Measurements from ENCODE around the gene ARHGDIA. TPM values are rescaled to one million over a fixed set of nuclear protein-coding genes. Genes with fewer than 3 reads are reported as not detected.
A peak's percentile ranks its signal among the peaks of the same experiment; 100 is the strongest.

ARHGDIA gene
- total RNA-seq, 2 donors from 2014 or later, result 384 to 814 TPM

DNA sequence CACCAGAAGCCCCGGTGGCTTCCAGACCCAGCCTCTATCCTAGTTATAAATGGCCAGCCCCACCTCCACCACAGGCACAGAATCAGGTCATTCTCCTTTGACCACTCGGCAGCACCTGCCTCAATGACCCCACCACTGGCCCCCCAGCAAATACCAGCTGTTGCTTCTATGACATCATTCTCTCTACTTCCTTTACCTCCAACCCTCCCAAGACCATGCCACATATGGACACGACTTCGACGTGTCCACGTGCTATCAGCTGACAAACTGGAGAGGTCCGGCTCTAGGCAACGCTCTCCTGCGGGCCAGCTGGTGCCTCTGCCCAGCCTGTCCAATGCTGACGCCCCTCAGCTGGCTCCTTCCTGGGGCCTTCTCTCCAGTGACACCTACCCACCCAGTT lies 14.3 kb upstream of the ARHGDIA start:
- peak overlapping the region; percentile 69 for H3K27ac Mint-ChIP-seq
- H3K9me3 Mint-ChIP-seq, result no peaks in the 10 kb centered on the region
- peaks cover 12% of the 10 kb centered on the region for H3K4me1 Mint-ChIP-seq
- ATAC-seq (replicated peaks), result no peak
- peaks cover 98% of the 10 kb centered on the region for H3K36me3 Mint-ChIP-seq (ENCODE audit: low read depth)
- no peaks in the 10 kb centered on the region for H3K27me3 Mint-ChIP-seq
- H3K4me3 Mint-ChIP-seq, result no peak overlapping the region

DNA sequence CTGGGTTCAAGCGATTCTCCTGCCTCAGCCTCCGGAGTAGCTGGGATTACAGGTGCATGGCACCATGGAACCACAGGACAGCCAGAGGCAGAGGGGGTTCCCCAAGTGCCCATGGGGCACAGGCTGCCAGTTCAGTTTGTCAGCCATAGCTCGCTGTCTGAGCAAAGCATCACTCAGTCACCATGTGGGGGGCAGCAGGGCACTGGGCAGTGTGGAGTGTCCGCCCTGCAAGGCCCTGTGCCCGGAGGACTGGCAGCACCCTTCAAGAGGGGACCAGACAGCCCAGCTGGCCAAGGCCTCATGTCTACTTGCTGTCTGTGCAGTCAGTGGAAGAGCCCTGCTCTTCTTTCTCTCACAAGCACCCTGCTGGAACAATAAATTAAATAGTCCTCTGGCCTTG lies 13.8 kb upstream of the ARHGDIA start:
- no peak for ATAC-seq (replicated peaks)
- Mint-ChIP-seq H3K9me3 (no peaks in the 10 kb centered on the region), H3K27me3 (no peaks in the 10 kb centered on the region), H3K4me1 (peaks cover 12% of the 10 kb centered on the region), H3K4me3 (no peak overlapping the region), H3K36me3 (ENCODE audit: low read depth) (peaks cover 98% of the 10 kb centered on the region), H3K27ac (no peak overlapping the region)

DNA sequence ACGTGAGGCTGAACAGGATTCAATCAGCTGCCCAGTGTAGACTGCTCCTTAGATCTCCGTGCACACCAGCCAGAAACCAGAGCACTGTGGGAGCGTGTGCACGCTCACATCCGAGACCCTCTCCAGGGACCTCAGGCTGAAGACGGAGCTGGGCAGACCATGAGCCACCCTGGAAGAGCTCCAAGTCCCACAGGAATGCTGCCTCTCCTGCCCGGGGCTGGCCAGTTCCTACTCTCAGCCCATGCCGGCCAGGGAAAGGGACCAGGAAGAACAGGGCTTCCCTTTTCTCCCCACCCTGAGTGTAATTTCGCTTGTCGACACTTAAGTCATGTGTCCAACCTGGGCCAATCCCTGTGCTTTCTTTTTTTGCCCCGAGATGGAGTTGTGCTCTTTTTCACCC lies 13.4 kb upstream of the ARHGDIA start:
- H3K27ac Mint-ChIP-seq, result no peak overlapping the region
- H3K36me3 Mint-ChIP-seq (ENCODE audit: low read depth), result peaks cover 98% of the 10 kb centered on the region
- H3K9me3 Mint-ChIP-seq, result no peaks in the 10 kb centered on the region
- peaks cover 12% of the 10 kb centered on the region for H3K4me1 Mint-ChIP-seq
- no peak for ATAC-seq (replicated peaks)
- no peaks in the 10 kb centered on the region for H3K27me3 Mint-ChIP-seq
- H3K4me3 Mint-ChIP-seq, result no peak overlapping the region

DNA sequence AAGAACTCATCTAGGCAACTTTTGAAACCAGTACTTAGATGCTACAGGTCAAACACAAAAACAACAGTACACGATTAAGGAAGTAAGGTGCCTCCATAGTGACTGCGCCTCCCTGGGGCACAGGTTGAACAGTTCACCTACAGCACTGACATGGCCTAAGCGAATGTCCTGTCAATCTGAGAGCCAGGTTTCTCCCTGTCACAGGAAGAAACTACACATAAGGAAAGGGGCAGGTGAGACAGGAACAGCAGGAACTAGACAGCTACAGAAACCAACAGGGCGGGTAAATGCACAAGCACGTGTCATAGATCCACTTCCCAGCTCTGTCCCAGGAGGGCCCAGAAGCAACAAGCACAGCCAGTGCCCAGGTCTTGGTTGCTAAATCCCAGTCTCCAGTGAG lies 8.0 kb upstream of the ARHGDIA start:
- H3K27me3 Mint-ChIP-seq, result no peaks in the 10 kb centered on the region
- ATAC-seq (replicated peaks), result no peak
- H3K4me1 Mint-ChIP-seq, result no peaks in the 10 kb centered on the region
- H3K27ac Mint-ChIP-seq, result no peak overlapping the region
- H3K4me3 Mint-ChIP-seq, result no peak overlapping the region
- H3K9me3 Mint-ChIP-seq, result no peaks in the 10 kb centered on the region
- H3K36me3 Mint-ChIP-seq (ENCODE audit: low read depth), result peaks cover 67% of the 10 kb centered on the region

DNA sequence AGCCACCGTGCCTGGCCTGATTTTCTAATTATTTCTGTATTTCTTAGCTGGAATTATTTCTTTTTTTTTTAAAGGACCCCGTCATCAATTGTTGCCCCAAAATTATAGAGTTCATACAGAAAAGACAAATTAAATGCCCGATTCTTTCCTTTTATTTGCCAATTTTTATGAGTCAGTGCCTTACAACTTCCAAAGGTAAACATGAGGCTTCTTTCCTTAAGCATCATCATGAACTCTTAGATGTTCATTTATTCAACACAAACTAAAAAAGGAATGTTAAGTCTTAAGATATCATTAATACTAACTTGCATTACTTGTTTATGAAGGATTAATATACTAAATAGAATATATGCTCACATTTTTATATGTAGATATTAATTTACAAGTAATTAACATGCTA lies 7.2 kb upstream of the ARHGDIA start:
- H3K27ac Mint-ChIP-seq, result no peak overlapping the region
- H3K36me3 Mint-ChIP-seq (ENCODE audit: low read depth), result peaks cover 59% of the 10 kb centered on the region

DNA sequence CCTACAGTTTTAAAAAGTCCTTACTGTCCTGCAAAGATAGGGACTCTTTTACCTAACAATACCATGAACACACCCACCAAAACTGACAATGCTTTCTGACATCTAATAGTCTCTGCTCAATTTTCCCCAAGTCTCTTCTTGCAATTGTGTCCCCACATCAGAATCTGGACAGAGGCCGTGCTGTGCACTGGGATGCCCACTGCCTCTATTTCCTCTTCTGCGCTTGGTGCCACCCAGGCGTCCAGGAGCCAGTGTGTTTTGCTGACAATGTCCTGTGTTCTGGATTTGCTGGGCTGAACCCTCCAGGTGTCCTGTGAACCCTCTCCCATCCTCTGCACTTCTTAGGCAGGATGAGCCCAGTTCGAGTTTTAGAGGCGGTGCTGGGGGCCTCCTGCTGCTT lies 6.4 kb upstream of the ARHGDIA start:
- Mint-ChIP-seq H3K27ac (no peak overlapping the region), H3K9me3 (no peaks in the 10 kb centered on the region), H3K36me3 (ENCODE audit: low read depth) (peaks cover 58% of the 10 kb centered on the region), H3K4me3 (no peak overlapping the region), H3K4me1 (peaks cover 5% of the 10 kb centered on the region), H3K27me3 (no peaks in the 10 kb centered on the region)
- no peak for ATAC-seq (replicated peaks)

More for the DNA sequence above, 7.2 kb upstream of the ARHGDIA start:
- ATAC-seq (replicated peaks), result no peak
- no peak overlapping the region for H3K4me3 Mint-ChIP-seq
- H3K27me3 Mint-ChIP-seq, result no peaks in the 10 kb centered on the region
- no peaks in the 10 kb centered on the region for H3K4me1 Mint-ChIP-seq
- no peaks in the 10 kb centered on the region for H3K9me3 Mint-ChIP-seq

DNA sequence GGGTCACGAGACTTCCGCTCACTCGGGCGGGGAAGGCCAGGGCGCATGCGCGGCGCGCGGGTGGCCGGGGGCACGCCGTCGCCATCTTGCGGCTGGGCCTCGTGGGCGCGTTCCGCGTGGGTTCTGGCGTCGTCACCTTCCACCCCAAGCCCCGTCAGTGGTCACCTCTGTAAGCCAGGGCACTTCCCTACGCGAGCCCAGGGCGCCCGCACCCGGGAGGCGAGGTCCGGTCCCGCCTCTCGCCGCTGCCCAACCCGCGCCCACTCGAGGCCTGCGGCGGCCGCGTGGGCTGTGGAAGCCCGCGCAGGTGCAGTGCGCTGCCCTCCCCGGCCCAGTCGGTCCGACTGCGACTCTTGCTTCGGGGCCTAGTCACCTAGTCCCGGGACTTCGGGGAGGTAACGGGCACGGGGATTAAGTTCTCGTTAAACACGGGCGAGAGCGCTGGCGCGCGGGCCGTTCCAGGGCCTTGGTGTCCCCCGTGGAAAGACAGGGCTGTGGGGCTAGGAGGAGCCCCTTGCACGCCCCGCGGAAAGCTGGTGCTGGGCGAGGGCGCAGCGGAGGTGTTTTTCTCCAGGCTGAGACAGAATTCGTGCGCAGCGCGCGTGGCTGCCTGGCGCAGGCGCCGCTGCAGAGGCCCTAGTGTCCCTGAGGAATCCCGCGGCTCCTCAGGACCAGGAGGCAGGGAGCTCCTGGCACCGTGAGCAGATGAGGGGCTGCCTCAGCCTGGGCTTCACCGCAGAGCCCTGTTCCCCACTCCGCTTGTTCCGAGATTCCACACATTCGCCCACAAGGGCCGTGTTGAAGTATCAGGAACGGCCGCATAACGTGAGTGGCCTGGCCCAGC lies 472 bp upstream of the ARHGDIA start:
- Mint-ChIP-seq H3K4me1 (peaks cover 5% of the 10 kb centered on the region), H3K9me3 (no peaks in the 10 kb centered on the region), H3K4me3 (peak overlapping the region; percentile 83), H3K27me3 (no peaks in the 10 kb centered on the region), H3K27ac (peak overlapping the region; percentile 91), H3K36me3 (ENCODE audit: low read depth) (peaks cover 59% of the 10 kb centered on the region)
- peak; percentile 11 for ATAC-seq (replicated peaks)

DNA sequence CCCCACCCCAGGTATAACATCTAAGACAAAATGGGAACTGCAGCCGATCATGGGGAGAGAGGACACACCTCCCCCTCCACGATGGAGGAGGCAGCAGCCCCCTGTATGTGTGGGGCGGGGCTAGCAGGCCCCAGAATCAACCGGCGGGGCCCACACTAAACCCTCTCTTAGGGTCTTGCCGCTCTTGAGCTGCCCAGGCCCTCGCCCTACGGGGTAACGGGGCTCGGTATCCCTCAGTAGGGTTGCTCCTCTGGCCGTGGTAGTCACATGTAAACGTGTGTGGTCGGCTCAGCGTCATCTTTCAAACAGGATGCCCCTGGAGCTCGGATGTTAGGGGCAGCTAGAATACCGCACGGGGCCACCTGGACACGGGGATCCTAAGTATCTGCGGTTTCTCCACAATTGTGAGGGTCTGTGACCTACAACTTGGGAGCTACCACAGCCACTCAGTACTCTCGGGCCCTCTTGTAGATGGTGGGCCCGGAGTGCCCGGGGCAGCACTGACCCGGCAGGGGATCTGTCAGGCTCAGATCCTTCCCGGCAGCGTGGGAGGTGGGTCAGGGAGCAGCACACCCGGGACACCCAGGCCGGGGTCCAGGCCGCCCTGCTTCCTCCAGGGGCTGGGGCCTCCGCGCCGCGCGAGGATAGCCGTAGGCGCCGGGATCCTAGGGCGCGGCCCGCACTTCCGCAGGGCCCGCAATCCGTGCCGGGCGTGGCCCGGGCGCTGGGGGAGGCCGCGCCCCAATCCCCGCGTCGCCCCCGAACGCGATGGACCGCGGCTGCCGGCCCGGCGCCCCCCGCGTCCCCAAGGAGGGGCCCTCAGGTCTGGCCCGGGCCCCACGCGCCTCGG lies 781 bp downstream of the ARHGDIA start:
- H3K4me3 Mint-ChIP-seq, result peak overlapping the region; percentile 89
- H3K27me3 Mint-ChIP-seq, result no peaks in the 10 kb centered on the region
- peak overlapping the region; percentile 92 for H3K27ac Mint-ChIP-seq
- no peaks in the 10 kb centered on the region for H3K9me3 Mint-ChIP-seq
- H3K36me3 Mint-ChIP-seq (ENCODE audit: low read depth), result peaks cover 71% of the 10 kb centered on the region
- peaks cover 5% of the 10 kb centered on the region for H3K4me1 Mint-ChIP-seq
- ATAC-seq (replicated peaks), result peak; percentile 32

DNA sequence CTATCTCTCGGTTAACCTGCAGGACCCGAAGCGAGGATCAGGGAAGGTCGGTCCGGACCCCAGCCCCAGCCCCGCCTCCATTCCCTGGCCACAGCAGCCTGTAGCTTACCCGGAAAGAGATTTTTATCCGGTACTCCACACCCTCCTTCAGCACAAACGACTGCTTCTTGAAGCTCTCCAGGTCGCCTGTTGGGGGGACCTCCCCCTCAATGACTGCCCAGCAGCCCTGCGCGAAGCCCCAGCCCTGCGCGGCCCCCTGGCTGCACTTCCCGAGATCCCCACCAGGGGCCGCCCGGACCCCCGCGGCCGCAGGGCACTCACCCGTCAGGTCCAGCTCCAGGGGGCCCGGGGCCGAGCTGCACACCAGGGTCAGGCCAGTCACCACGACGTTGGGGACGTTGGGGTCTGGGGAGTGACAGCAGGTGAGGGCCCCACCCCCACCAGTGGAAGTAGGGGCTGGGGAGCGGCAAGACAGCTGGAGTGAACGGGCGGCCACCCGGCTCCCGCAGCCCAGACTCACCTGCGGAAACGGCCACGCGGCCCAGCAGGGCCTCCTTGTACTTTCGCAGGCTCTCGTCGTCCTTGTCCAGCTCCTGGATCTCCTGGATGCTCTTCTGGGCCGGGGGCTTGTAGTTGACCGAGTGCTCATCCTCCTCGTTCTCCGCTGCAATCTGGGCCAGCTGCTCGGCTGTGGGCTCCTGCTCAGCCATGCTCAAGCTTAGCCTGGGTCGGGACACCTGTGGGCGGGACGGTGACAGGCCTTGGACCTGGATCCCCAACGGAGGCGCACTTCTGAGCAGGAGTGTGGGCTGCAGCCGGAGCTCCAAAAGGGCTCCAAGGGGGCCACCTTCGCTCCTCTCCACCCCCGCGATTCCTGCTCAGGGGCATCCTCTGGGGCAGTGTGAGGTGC lies 1.7 kb downstream of the ARHGDIA start:
- H3K27ac Mint-ChIP-seq, result peak overlapping the region; percentile 92
- H3K9me3 Mint-ChIP-seq, result no peaks in the 10 kb centered on the region
- peaks cover 5% of the 10 kb centered on the region for H3K4me1 Mint-ChIP-seq
- peaks cover 80% of the 10 kb centered on the region for H3K36me3 Mint-ChIP-seq (ENCODE audit: low read depth)
- H3K4me3 Mint-ChIP-seq, result peak overlapping the region; percentile 89
- H3K27me3 Mint-ChIP-seq, result no peaks in the 10 kb centered on the region
- ATAC-seq (replicated peaks), result no peak

DNA sequence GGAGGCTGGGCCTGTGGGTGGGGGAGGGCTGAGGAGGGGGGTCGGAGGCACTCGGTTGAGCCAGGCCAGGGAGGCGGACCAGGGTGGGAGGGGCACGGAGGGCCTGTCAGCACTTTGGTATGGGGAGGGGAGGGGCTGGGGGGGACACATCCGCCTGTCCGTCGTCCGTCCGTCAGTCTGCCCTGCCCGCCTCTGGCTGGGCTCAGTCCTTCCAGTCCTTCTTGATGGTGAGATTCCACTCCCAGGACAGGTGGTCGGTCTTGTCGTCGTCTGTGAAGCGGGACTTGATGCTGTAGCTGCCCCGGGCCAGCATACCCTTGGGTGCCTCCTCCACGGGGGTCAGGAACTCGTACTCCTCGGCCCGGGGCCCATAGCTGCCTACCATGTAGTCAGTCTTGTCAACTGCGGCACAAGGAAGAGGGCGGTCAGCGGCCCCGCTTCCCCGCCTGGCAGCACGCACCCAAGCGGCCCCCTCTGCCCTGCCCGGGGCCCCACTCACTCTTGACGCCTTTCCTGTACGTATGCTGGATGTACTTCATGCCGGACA lies 2.4 kb downstream of the ARHGDIA start:
- Mint-ChIP-seq H3K4me3 (peak overlapping the region; percentile 89), H3K36me3 (ENCODE audit: low read depth) (peaks cover 87% of the 10 kb centered on the region), H3K9me3 (no peaks in the 10 kb centered on the region), H3K4me1 (peaks cover 6% of the 10 kb centered on the region), H3K27me3 (no peaks in the 10 kb centered on the region), H3K27ac (peak overlapping the region; percentile 67)
- no peak for ATAC-seq (replicated peaks)

DNA sequence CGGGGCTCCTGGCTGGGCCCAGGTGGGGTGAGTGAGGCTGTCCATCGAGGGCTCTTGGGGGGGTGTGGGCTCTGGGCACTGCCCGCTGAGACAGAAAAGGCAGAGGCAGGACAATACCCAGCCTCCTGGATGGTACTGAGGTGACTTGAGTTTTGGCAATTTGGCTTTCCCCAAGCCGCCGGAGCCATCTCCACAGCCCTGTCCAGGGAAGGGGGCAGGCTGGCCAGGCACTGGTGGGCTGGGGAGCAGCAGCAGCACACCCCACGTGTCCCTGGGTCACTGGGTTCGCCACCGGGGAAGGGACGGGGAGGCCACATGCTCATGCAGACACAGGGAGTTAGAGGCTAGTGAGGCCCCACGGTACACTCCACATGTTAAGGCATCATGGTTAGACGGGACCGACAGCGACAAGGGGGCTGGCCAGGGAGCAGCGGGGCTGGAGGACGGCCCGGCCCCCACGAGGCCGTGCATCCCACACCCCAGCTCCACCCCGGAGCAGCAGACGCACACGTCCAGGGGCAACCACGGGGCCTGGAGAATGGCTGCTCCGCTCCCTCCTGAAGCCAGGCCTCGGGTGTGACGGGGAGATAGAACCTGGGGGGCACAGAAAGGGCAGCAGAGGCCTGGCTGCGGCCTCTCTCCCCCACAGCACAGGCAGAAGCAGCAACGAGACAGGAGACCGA lies 3.0 kb downstream of the ARHGDIA start:
- Mint-ChIP-seq H3K27me3 (no peaks in the 10 kb centered on the region), H3K4me3 (peak overlapping the region; percentile 89), H3K4me1 (peaks cover 11% of the 10 kb centered on the region), H3K36me3 (ENCODE audit: low read depth) (peaks cover 93% of the 10 kb centered on the region), H3K9me3 (no peaks in the 10 kb centered on the region), H3K27ac (peak overlapping the region; percentile 73)
- ATAC-seq (replicated peaks), result no peak

DNA sequence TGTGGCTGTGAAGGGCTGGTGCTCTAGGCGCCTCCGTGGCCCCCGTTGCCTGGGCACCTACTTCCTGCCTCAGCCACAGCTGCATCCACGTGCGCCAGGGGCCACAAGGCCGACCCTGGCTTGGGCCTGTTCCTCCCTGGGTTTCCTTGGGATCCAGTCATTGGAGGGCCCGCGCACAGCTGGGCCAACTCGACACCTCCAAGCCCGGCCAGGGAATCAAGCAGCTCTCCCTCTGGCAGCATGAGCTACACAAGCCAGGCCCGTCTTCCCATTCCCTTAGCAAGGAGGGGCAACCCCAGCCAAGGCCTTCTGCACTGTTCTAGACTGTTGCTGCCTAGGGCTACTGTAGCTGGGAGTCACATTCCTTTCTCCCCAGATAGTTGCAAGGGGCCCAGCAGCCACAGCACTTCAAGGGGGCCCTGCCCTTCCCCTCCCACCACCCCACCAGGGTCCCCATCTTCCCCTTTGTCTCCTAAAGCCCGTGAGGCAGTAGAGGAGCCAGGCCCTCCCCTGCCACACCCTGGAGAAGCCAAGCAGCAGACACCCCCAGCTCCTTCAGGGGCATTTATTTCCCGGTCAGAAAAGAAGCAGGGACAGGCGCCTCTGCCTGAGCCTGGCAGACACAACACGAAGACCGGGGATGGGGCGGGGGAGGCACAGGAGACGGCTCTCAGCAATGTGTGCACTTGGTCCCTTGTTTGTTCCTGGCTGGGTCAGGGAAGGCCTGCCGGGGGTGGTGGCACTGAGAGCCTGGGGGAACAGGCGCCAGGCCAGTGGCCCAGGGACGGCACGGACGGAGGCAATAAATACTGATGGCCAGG lies 3.8 kb downstream of the ARHGDIA start:
- Mint-ChIP-seq H3K27me3 (no peaks in the 10 kb centered on the region), H3K27ac (peak overlapping the region; percentile 73), H3K4me1 (peaks cover 12% of the 10 kb centered on the region), H3K9me3 (no peaks in the 10 kb centered on the region), H3K4me3 (peak overlapping the region; percentile 89), H3K36me3 (ENCODE audit: low read depth) (peaks cover 94% of the 10 kb centered on the region)
- ATAC-seq (replicated peaks), result no peak

Data from activated T-helper 17 cell treated with anti-CD3 and anti-CD28 coated beads, Interleukin-2, amount 50 U/mL, for 72 hours (primary cell).